ENCODE data around the gene IER3. TPM values are rescaled to one million over a fixed set of nuclear protein-coding genes. Genes with fewer than 3 reads are reported as not detected.

IER3 gene
- total and polyA plus RNA-seq, 2 of the 8 experiments (the other 6 are each of a cell fraction or from before 2014, with no cell fraction given) = 11.9 to 26.5 TPM

GRCh38 chr6:30774701-30775100 lies 30.4 kb upstream of the IER3 start (continued):
- no peak for TF ChIP-seq HDAC2 (IDR thresholded peaks at IDR 0.05; ENCODE audit: borderline replicate concordance in 1 of 2, low read depth in 2 of 2, low read length in 2 of 2)
- TF ChIP-seq TCF12 (IDR thresholded peaks at IDR 0.05; ENCODE audit: low read depth, low read length) = no peak
- no peak for TF ChIP-seq TEAD4 (IDR thresholded peaks at IDR 0.05; ENCODE audit: low read depth, low read length)
- TF ChIP-seq EZH2 (IDR thresholded peaks at IDR 0.05; ENCODE audit: low read depth, low read length, severe bottlenecking) = no peak
- TF ChIP-seq EP300 (IDR thresholded peaks at IDR 0.05; ENCODE audit: borderline replicate concordance in 1 of 2, low read depth in 2 of 2, low read length in 2 of 2) = no peak
